T-helper 1 cell (primary cell): ENCODE results near the gene PGM1.
"Not testable (repeated sequence)": the region's sequence is repeated elsewhere in the genome, so short reads cannot be mapped to it uniquely, and the experiment has no call there.

Source experiments
- DNase-seq, 5 donors: peaks; one replicate each; pipeline ENCODE4 v3.0.0-alpha.2; 2012 to 2020
- total RNA-seq, 4 donors: gene quantifications; one replicate each; lab custom pipeline; 2026; lab: John Stamatoyannopoulos, UW

Gene PGM1
- total RNA-seq: 9.1 to 19.5 (median 16.4) reads per million in 4 donors

DNA sequence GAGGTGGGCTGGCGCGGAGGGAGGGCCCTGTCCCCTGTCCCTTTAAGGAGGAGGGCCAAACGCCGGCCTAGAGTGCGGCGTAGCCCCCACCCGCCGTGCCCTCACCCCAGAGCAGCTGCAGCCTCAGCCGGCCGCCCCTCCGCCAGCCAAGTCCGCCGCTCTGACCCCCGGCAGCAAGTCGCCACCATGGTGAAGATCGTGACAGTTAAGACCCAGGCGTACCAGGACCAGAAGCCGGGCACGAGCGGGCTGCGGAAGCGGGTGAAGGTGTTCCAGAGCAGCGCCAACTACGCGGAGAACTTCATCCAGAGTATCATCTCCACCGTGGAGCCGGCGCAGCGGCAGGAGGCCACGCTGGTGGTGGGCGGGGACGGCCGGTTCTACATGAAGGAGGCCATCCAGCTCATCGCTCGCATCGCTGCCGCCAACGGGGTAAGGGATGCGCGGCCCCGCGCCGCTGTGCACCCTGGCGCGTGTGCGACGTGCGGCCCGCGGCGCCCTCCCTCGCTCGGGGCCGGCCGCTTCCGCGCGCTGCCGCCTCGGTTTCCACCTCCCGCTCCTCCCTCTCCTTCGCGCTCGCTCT is at the start of gene PGM1:
PGM1 (plus strand) TSS at position 109 of the 583 bp plus-strand sequence; CDS start at position 187, 78 bp downstream.
- peak; percentile 47 to 81 (median 64) for DNase-seq

- no peak for DNase-seq
Observed at GRCh38 chr1:63545780-63546179, 47.4 kb upstream of the PGM1 start.

- DNase-seq: no peak
Observed at GRCh38 chr1:63547621-63548294, 45.5 kb upstream of the PGM1 start.

GRCh38 chr1:63548303-63548702 is 44.9 kb upstream of the PGM1 start:
- DNase-seq: no peak

GRCh38 chr1:63548877-63549276 is 44.3 kb upstream of the PGM1 start:
- no peak for DNase-seq

DNA sequence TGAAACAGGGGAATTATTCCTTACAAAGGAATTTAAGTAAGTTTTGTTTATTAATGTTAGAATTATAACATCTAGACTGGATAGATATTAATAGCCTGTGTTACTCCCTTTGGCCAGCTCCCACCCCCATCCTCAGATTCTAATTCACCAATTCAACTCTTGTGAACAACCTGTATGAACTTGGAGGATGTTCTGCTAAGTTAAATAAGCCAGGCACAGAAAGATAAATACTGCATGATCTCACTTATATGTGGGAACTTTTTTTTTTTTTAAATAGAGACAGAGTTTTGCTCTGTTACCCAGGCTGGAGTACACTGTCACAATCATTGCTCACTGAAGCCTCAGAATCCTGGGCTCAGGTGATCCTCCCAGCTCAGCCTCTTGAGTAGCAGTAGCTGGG is 37.7 kb upstream of the PGM1 start:
- DNase-seq: no peak

DNA sequence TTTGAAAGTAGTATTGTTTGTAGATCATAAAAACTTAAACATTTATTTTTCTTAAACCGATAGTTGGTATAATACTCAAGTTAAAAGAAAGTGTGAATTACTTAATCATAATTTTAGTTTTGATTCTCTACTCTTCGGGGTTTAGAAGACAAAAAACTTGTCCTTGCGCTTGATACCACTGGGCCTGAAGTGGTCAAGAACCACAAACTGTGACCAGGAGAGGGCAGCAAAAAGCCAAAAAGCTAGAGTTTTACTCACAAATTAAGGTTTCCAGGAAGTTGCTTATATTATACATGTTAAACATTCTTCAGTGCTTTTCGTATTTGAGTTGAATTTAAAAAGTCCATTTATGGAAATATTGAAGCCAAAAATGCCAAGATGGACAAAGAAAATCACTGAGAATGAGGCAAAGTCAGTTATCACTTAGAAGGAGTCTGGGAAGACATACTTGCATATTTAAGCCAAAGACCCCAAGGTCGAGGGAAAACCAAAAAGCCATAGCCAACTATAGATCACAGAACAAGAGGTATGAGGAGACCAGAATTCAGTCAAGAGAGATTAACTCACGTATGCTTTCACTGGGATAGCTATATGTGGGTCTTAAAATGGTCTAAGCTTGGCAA is 35.7 kb upstream of the PGM1 start:
- DNase-seq: peak in 1 of 5 donors; percentile 6

DNA sequence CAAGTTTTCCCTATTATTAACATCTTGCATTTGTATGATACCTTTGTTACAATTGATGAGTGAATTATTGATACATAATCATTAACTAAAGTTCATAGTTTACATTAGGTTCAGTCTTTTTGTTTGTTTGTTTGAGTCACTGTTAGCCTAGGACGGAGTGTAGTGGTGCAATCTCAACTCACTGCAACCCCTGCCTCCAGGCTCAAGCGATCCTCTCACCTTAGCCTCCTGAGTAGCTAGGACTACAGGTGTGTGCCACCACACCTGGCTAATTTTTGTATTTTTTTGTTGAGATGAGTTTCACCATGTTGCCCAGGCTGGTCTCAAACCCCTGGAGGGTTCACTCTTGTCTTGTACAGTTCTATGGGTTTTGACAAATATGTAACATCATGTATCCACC is 33.9 kb upstream of the PGM1 start:
- DNase-seq: no peak

- DNase-seq: no peak
Observed at GRCh38 chr1:63563745-63564144, 29.5 kb upstream of the PGM1 start.

DNA sequence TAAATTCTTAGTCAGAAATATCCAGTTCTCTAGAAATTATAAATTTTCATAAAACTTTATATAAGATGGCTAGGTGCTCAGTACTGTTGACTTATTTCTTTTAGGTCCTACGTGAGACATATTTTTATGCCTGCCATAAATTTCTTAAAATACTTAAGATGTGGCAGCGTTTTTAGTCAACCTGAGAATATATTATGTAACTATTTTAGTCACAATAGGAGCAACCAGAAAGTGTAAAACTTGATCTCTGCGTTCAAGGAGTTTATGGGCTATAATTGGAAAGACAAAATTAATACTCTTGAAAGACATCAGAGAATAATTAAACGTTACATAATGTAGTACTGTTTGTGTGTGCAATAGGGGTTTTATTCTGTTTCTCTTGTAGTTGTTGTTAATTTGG is 24.1 kb upstream of the PGM1 start:
- no peak for DNase-seq

GRCh38 chr1:63569640-63570316 is 23.4 kb upstream of the PGM1 start:
- DNase-seq: no peak

DNA sequence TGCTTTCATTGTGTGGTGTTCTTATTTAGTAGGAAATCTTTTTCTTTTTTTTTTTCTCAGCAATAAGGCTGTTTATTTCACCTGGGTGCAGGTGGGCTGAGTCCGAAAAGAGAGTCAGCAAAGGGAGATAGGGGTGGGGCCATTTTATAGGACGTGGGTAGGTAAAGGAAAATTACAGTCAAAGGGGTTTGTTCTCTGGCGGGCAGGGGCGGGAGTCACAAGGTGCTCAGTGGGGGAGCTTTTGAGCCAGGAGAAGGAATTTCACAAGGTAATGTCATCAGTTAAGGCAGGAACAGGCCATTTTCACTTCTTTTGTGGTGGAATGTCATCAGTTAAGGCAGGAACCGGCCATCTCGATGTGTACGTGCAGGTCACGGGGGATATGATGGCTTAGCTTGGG is 20.5 kb upstream of the PGM1 start:
- DNase-seq: not testable (repeated sequence)

- not testable (repeated sequence) for DNase-seq
Observed at GRCh38 chr1:63574203-63574796, 18.9 kb upstream of the PGM1 start.

GRCh38 chr1:63575340-63575826 is 17.8 kb upstream of the PGM1 start:
- peak in 1 of 5 donors; percentile 4 for DNase-seq

- not testable (repeated sequence) for DNase-seq
Observed at GRCh38 chr1:63586326-63586725, 6.9 kb upstream of the PGM1 start.

DNA sequence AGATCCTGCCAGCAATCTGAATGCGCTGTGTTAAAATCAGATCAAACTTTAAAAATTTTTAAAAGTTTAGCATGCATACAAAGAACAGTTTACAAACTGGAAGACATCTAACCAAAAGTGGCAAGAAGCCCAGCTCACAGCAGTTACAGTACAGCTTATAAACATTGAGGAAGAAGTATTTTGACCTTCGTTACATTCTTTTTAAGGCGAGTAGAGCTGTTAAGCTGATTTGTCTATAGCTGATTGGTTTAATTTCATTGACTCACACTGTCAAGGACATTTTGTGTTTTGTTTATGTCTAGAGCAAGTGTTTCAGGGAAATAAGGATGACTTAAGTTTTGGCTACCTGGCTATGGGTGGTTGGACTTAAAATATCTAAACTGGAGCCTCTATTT is 3.0 kb upstream of the PGM1 start:
- DNase-seq: no peak

- no peak for DNase-seq
Observed at GRCh38 chr1:63592536-63593302, 492 bp upstream of the PGM1 start.

DNA sequence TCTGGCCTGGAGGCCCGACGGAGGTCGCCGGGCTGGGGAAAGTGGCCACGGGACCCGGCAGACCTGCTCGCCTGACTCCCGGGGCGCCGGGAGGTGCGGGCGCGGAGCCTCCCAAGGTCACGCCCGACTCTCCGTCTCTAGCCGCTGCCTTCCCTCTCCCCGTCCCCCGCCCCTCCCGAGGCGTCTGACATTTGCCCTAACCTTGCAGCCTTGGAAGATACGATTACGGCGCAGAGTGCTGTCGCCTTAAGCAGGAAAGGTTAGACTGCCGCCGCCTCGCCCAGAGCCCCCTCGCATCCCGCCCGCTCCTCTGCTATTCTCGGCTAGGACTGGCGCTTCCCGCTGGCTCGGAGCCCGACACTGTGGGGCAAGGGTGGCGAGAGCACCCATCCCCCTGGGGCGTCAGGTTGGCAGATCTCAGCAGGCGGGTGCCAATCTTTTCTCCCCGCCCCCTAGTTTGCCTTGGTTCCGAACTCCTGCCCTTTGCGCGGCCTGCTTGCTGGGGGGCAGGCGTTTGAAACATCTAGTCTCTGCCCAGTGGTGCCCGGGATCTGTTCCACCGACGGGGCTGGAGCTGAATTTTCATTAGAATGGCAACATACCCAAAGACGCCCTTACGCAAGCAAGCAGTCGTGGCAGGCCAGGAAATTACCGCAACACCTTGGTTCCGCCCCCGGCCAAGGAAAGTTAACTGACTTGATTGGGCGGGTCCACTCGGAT is 835 bp downstream of the PGM1 start:
- peak; percentile 55 to 84 (median 70) for DNase-seq

DNA sequence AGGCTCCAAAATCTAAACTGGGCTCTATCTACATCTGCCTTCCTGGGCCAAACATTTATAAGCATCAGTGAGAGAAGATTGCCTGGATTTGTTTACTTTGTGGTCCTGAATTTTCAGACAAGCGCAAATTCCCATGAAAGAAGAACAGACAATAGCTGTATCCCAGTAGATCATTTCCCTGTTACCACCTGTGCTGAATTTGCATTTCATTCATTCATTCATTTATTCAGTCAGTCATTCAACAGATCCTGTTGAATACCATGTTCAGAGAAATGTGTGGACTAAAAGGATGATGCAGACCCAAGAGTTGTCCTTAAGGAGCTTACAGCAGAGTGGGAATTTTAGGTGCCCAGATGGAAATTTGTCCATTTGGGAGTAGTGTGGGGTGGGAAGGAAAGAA is 2.2 kb downstream of the PGM1 start:
- no peak for DNase-seq

- DNase-seq: no peak
Observed at GRCh38 chr1:63599799-63600198, 6.6 kb downstream of the PGM1 start.

DNA sequence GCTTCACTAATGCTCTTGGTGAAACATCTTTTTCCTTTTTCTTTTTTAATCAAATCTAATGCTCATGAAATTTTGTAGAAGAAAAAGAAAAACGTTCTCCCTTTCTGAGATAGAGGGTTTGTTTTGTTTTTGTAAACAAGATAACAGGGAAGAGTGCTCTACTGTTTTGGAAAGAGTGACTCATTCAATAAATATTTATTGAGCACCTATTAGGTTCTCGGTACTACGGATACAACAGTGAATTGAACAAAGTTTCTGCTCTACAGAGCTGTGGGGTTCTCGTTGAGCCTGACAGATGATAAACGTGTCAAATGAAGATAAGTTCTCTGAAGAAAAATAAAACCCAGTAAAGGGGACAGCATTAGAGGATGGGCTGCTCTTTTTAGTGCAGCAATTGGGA is 7.0 kb downstream of the PGM1 start:
- DNase-seq: no peak
